GM18951 (cell line): ENCODE data around the gene NEK5.
"Not testable (repeated sequence)": the region's sequence is repeated elsewhere in the genome, so short reads cannot be mapped to it uniquely, and the experiment has no call there.

Experiments
- POLR2A ChIP-seq: IDR thresholded peaks from 4 replicates; pipeline ENCODE4 v1.6.1; 2011; ENCODE audit warnings: mild to moderate bottlenecking; ENCODE audit not compliant: insufficient read length, insufficient read depth; ENCODE audit errors: extremely low read depth
- in situ Hi-C: fragments of 300-500 bp; cut with MboI; formaldehyde crosslinking; loops from one replicate; pipeline ENCODE4 v1.12.0; 2022; ENCODE audit warnings: low sequenced_read_pairs, mixed read lengths, inconsistent platforms; ENCODE audit not compliant: unreplicated experiment

NEK5 gene

GRCh38 chr13:52118595-52118994 lies 10.3 kb downstream of the NEK5 start:
- TF ChIP-seq POLR2A: no peak
- in situ Hi-C loops: no loop called here

GRCh38 chr13:52118095-52118494 lies 10.8 kb downstream of the NEK5 start:
- in situ Hi-C loops: no loop called here
- TF ChIP-seq POLR2A: no peak

DNA sequence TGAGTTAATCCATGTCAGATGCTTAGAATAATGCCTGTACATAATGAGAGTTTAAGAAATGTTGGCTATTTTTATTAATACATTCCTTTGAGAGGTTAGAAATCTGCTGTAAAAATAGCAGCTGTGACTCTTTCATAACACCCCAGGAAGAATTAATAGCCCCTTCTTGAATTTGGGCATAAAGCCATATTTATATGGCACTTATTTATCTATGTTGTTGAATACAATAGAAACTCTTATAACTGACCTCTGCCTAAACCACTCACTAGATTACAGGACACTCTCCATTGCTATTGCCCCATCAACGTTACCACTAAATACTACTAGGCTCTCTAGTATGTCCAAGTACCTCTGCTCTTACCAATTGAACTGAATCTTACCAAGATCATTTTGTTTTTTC lies 16.3 kb downstream of the NEK5 start:
- in situ Hi-C loops: no loop called here
- no peak for TF ChIP-seq POLR2A

DNA sequence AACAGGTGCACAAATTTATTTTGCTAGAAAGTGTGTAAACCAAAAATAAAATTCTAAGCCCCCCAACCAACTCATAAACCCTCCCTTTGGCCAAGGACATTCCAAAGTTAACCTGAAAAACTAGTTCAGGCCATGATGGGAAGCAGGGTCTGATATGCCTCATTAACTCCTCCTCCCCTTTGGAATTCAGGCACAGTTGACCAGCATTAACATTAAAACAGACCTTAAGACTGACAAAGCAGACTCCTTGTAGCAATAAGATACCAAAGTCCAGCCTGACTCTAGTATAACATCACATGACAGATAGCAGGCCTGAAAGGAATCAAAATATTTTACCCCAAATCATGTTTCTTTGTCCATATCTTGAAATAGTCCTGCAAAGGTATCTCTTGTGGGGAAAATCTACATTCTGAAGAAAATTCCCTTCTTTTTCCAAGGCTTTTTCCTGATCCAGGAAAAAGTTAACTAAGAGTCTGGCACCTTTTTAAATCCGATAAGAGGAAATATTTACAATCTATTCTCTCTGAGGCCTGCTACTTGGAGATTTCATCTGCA lies 19.7 kb downstream of the NEK5 start:
- TF ChIP-seq POLR2A: no peak
- in situ Hi-C loops: no loop called here

DNA sequence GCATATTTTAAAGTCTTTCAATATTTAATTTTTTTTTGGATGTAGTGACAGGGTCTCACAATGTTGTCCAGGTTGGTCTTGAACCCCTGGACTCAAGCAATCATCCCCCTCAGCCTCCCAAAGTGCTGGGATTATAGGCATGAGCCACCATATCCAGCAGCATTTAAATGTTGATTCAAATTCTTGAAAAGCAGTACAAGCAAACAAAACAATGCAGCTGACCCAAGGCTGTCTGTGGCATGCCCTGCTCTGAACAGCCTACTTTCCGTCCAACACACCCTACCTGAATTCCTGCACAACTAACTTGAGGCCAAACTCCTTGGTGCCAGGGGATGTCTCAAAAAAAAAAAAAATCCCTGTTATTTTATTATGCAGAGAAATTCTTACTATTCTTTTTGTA lies 23.0 kb downstream of the NEK5 start:
- in situ Hi-C loops: no loop called here
- no peak for TF ChIP-seq POLR2A

GRCh38 chr13:52104624-52105023 lies 24.2 kb downstream of the NEK5 start:
- TF ChIP-seq POLR2A: no peak
- in situ Hi-C loops: no loop called here

DNA sequence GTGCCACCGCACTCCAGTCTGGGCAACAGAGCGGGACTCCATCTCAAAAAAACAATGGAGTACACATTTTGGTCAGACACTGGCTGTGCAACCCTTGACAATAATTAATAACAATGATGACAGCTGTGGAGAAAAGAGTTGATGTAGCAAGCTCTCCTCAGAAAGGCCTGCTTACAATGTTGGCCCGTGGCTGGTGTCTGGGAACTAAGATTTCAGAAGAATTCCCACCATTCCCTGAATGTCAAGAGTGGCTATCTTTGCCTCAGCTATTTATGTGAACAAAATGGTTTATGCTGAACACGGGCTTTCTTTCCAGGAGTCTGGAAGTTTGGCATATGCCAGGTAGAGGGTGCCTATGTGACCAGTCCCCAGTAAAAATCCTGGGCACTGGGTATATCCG lies 25.5 kb downstream of the NEK5 start:
- TF ChIP-seq POLR2A: no peak
- in situ Hi-C loops: no loop called here

DNA sequence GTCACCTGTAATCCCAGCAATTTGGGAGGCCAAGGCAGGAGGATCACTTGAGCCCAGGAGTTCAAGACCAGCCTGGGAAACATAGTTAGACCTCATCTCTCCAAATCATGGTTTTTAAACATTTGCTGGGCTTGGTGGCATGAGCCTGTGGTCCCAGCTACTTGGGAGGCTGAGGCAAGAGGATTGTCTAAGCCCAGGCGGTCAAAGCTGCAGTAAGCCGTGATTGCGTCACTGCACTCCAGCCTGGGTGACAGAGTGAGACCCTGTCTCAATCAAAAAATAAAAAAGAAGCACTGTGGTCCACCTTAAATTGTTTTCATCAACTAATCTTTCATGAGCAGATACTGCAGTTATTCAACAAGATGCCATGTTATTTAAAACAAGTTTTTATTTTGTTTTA lies 26.4 kb downstream of the NEK5 start:
- in situ Hi-C loops: not testable (repeated sequence)

GRCh38 chr13:52097197-52097596 lies 31.7 kb downstream of the NEK5 start:
- in situ Hi-C loops: no loop called here

GRCh38 chr13:52096748-52097147 lies 32.1 kb downstream of the NEK5 start:
- TF ChIP-seq POLR2A: no peak
- in situ Hi-C loops: no loop called here

More at GRCh38 chr13:52097197-52097596, 31.7 kb downstream of the NEK5 start:
- no peak for TF ChIP-seq POLR2A

GRCh38 chr13:52096062-52096461 lies 32.8 kb downstream of the NEK5 start:
- no peak for TF ChIP-seq POLR2A
- in situ Hi-C loops: no loop called here

DNA sequence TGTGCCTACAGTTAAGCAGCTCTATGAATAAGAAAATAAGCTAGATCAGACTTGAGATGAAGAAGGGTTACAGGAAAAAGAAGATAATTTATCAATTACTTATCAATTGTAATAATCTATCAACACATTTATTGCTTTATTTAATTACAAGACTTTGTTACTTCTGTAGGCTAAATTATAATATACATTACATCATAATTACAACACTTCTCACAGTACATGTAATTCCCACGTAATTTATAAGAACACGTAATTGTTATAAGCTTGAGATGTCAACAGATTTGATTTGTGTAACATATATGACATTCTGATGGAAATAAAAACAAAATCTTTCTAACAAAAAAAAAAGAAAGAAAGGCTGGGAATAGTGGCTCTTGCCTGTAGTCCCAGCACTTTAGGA lies 36.8 kb downstream of the NEK5 start:
- in situ Hi-C loops: no loop called here
- no peak for TF ChIP-seq POLR2A

DNA sequence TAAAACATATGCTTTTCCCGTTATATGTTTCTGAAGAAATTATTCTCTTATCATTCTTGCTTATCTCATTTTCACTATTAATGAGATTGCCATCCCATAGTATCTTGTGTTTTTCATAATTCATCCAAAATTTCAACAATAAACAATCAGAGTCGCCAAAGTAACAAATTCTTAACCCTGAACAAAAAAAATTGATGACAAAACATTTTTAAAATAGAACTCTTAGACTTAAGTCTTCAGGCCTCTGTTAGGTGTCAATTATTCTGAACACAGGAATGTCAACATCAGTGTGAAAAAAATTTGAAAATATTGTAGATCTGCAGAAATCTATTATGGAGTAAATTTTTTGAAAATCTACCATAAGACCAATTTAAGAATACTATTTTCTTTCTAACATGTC lies 37.4 kb downstream of the NEK5 start:
- no peak for TF ChIP-seq POLR2A

GRCh38 chr13:52085421-52085820 lies 43.5 kb downstream of the NEK5 start:
- in situ Hi-C loops: no loop called here

More for the DNA sequence above, 37.4 kb downstream of the NEK5 start:
- in situ Hi-C loops: no loop called here

DNA sequence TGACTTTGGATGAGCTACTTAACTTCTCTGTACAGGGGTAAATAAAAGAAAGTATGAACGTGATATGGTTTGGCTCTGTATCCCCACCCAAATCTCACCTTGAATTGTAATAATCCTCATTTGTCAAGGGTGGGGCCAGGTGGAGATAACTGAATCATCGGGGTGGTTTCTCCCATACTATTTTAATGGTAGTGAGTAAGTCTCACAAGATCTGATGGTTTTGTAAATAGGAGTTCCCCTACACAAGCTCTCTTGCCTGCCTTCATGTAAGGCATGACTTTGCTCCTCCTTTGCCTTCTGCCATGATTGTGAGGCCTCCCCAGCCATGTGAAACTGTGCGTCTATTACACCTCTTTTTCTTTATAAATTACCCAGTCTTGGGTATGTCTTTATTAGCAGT lies 43.9 kb downstream of the NEK5 start:
- in situ Hi-C loops: not testable (repeated sequence)

More at GRCh38 chr13:52085421-52085820, 43.5 kb downstream of the NEK5 start:
- TF ChIP-seq POLR2A: no peak
